Small intestine (tissue), 7 donors: ENCODE measurements around the gene CDHR4. TPM values are rescaled to one million over a fixed set of nuclear protein-coding genes. Genes with fewer than 3 reads are reported as not detected.
"Not testable (repeated sequence)": the region's sequence is repeated elsewhere in the genome, so short reads cannot be mapped to it uniquely, and the experiment has no call there.

Experiments
- DNase-seq, 2 donors: peaks; one replicate each; pipeline versions ENCODE4 v3.0.0 to v3.0.0-alpha.2; 2013
- FAIRE-seq: peaks from 2 replicates; lab custom pipeline; 2012; peaks lifted over from hg19 to GRCh38; lab: Jason Lieb, UNC
- H3K27ac ChIP-seq, 3 donors: one replicate each; pipeline ENCODE4 v1.5.1; 2013; ENCODE audit warnings: low read length in 2 of 3, mild to moderate bottlenecking in 2 of 3, control low read depth in 1 of 3, inconsistent platforms in 1 of 3, low read depth in 1 of 3, moderate library complexity in 1 of 3
- H3K27me3 ChIP-seq, 3 donors: one replicate each; pipeline ENCODE4 v1.6.1; 2013; ENCODE audit warnings: low read length in 3 of 3, inconsistent platforms in 1 of 3; ENCODE audit not compliant: control insufficient read depth in 3 of 3, insufficient read depth in 3 of 3
- H3K36me3 ChIP-seq, 3 donors: one replicate each; pipeline ENCODE4 v1.6.1; 2013; ENCODE audit warnings: low read length in 3 of 3, inconsistent platforms in 1 of 3, low read depth in 1 of 3, mild to moderate bottlenecking in 1 of 3, moderate library complexity in 1 of 3; ENCODE audit not compliant: control insufficient read depth in 3 of 3, insufficient read depth in 2 of 3
- H3K4me1 ChIP-seq, 3 donors: one replicate each; pipeline ENCODE4 v1.6.1; 2013; ENCODE audit warnings: low read length in 2 of 3, inconsistent platforms in 1 of 3, low read depth in 1 of 3, mild to moderate bottlenecking in 1 of 3, moderate library complexity in 1 of 3; ENCODE audit not compliant: control insufficient read depth in 3 of 3, insufficient read depth in 2 of 3
- H3K4me3 ChIP-seq, 3 donors: one replicate each; pipeline ENCODE4 v1.5.1; 2013; ENCODE audit warnings: low read length in 3 of 3, control low read depth in 1 of 3, inconsistent platforms in 1 of 3, low read depth in 1 of 3, mild to moderate bottlenecking in 1 of 3, moderate library complexity in 1 of 3
- H3K9me3 ChIP-seq, 2 donors: one replicate each; pipeline ENCODE4 v1.6.1; 2013; ENCODE audit warnings: low read depth in 1 of 2, low read length in 1 of 2; ENCODE audit not compliant: control insufficient read depth in 2 of 2, insufficient read depth in 1 of 2
- WGBS, 3 donors: extraction: QIAGEN DNeasy Blood & Tissue Kit; methylation state at CpG; one replicate each; pipeline ENCODE4 v1.1.7; 2013; 5-methylcytosine and 5-hydroxymethylcytosine counted together
- polyA plus RNA-seq, 4 donors: library from polyadenylated mRNA; stranded (reverse) in 3 of 4; unstranded in 1 of 4; fragments of 200-250 nt in 3 of 4; fragments of 120-200 nt in 1 of 4; gene quantifications; one replicate each; pipeline versions ENCODE4 v1.2.1 to v1.2.3, GENCODE V29; 2013
- donor health status: healthy with polysubstance abuse.
- donor health status: control.
- donor health status: control.
- donor health status: Bipolar disorder and iron deficiency.
- donor health status: healthy.

CDHR4 gene
- polyA plus RNA-seq, 4 donors, result 0.15 TPM; not detected in 3

DNA sequence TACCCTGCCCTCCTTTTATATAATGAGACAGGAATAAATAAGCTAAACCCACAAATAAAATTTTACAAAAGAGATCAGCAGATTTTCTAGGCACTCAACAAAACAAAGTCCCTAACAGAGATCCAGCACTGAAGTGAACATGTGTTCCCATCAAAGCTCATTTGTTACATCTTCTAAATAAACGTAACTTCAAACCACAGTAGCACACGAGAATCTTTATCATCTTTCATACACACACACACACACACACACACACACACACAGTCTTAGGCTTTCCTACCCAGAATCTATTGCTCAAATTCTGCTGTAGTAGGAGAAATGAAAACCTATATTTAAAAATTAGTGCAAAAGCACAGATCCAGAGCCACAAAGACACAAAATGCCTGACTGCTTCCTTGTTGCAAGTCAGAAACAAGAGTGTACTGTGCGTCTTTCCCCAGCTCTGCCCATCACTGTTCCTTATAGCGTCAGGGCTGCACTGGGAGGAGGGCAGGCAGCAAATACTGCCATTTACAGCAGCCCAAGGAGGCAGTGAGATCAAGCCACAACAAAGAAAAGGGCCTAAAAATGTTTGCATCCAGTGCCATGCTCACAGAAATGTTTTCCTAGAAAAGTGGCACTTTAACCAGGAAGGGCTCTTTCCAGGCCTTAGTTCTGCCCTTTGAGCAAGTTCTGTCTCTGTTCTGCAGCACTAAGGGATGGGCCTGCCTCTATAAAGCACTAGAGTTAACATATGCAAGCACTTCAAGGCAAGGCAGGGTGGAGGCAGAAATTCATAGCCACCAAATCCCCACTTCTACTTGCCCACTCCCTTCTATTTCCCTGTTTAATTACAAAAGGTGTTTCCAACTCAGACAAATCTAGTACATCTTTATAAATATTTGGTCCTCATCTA, 19.3 kb downstream of the CDHR4 start:
- Histone ChIP-seq H3K27ac (no peak overlapping the region), H3K27me3 (no peaks in the 10 kb centered on the region), H3K4me3 (no peak overlapping the region), H3K4me1 (peaks cover 0 to 7% (median 6%) of the 10 kb centered on the region in 3 donors), H3K36me3 (peaks cover 0 to 65% (median 2%) of the 10 kb centered on the region in 3 donors), H3K9me3 (no peaks in the 10 kb centered on the region)
- 53 to 60% (median 56%) methylated on average over 4 of the region's 4 CpGs for WGBS, 3 donors
- DNase-seq (no peak), FAIRE-seq (no peak)

DNA sequence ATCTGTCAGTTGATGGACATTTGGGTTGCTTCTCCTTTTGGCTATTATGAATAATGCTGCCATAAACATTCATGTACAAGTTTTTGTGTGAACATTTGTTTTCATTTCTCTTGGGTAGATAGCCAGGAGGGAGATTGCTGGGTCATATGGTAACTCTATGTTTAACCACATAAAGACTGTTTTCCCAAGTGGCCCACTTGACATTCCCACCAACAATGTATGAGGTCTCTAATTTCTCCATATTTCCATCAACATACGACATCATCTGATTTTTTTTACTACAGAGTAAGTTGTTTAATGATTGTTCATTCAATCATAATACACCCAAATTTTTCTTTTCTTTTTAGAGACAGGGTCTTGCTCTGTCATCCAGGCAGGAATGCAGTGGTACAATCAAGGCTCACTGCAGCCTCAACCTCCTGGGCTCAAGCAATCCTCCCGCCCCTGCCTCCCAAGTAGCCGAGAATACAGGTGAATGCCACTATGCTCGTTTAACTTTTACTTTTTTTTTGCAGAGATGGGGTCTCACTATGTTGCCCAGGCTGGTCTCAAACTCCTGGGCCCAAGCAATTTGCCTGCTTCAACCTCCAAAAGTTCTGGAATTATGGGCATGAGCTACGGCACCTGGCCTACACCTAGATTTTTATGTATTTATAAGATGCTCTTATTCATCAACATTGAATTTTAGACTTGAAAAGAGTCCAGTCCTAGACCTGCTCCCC, 20.2 kb downstream of the CDHR4 start:
- no peaks in the 10 kb centered on the region for H3K27me3 ChIP-seq
- WGBS, 3 donors, result 85 to 93% (median 89%) methylated on average over 5 of the region's 5 CpGs
- no peak overlapping the region for H3K4me3 ChIP-seq
- H3K4me1 ChIP-seq, result peaks cover 0 to 3% (median 0%) of the 10 kb centered on the region in 3 donors
- H3K36me3 ChIP-seq, result peaks cover 0 to 69% (median 2%) of the 10 kb centered on the region in 3 donors
- no peak for FAIRE-seq
- no peak overlapping the region for H3K27ac ChIP-seq
- no peaks in the 10 kb centered on the region for H3K9me3 ChIP-seq
- no peak for DNase-seq

DNA sequence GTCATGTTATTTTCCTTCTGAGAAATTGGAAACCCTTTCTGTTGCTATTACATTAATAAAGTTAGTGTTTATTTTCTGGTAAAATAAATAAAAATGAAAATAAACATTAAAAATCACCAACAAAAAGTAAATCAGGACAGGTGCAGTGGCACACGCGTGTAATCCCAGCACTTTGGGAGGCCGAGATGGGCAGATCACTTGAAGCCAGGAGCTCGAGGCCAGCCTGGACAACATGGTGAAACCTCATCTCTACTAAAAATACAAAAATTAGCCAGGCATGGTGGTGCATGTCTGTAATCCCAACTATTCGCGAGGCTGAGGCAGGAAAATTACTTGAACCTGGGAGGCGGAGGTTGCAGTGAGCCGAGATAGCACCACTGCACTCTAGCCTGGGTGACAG, 23.6 kb downstream of the CDHR4 start:
- H3K27ac ChIP-seq, H3K9me3 ChIP-seq, H3K4me3 ChIP-seq, H3K4me1 ChIP-seq, DNase-seq, H3K27me3 ChIP-seq, FAIRE-seq: not testable (repeated sequence)
- WGBS, 3 donors, result 94 to 95% (median 95%) methylated on average over 8 of the region's 8 CpGs
- H3K36me3 ChIP-seq, result peaks cover 0 to 45% (median 0%) of the 10 kb centered on the region in 3 donors

DNA sequence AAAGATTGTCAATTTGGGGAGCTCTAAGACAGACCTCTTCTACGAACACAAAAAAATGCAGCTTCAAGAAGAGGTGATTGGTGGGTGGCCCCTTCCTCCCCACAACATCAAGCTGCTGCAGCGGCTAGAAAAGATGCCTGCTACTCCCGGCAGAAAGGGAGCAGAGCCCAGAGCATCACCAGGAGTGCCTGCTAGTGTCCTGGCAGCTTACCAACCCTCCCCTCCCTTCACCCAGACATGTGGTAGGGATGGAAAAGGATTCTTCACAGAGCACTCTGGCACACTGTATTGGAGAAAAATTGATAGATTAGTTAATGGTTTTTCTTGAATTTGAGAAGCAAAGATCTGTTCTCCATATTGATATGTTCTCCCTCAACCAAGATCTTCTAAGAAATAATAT, 24.1 kb downstream of the CDHR4 start:
- no peaks in the 10 kb centered on the region for H3K9me3 ChIP-seq
- H3K27ac ChIP-seq, result no peak overlapping the region
- DNase-seq, result no peak
- 62 to 90% (median 73%) methylated on average over 3 of the region's 3 CpGs for WGBS, 3 donors
- no peaks in the 10 kb centered on the region for H3K27me3 ChIP-seq
- peaks cover 0 to 45% (median 2%) of the 10 kb centered on the region in 3 donors for H3K36me3 ChIP-seq
- no peaks in the 10 kb centered on the region for H3K4me1 ChIP-seq
- FAIRE-seq, result no peak
- no peak overlapping the region for H3K4me3 ChIP-seq

DNA sequence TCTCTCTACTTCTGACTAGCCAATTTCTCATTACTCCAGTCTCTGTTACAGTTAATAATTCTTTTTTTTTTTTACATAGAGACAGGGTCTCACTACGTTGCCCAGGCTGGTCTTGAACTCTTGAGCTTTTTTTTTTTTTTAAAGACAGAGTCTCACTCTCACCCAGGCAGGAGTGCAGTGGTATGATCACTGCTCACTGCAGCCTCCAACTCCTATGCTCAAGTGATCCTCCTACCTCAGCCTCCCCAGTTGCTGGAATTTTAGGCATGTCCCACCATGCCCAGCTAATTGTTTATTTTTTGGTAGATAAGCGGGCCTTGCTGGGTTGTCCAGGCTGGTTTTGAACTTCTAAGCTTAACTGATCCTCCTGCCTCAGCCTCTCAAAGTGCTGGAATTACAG, 27.0 kb downstream of the CDHR4 start:
- Histone ChIP-seq H3K9me3 (no peaks in the 10 kb centered on the region), H3K36me3 (peaks cover 0 to 36% (median 2%) of the 10 kb centered on the region in 3 donors), H3K4me3 (no peak overlapping the region), H3K27ac (no peak overlapping the region), H3K4me1 (peaks cover 0 to 6% (median 0%) of the 10 kb centered on the region in 3 donors), H3K27me3 (no peaks in the 10 kb centered on the region)
- no peak for DNase-seq
- 92 to 100% (median 95%) methylated on average over 2 of the region's 2 CpGs for WGBS, 3 donors
- no peak for FAIRE-seq

DNA sequence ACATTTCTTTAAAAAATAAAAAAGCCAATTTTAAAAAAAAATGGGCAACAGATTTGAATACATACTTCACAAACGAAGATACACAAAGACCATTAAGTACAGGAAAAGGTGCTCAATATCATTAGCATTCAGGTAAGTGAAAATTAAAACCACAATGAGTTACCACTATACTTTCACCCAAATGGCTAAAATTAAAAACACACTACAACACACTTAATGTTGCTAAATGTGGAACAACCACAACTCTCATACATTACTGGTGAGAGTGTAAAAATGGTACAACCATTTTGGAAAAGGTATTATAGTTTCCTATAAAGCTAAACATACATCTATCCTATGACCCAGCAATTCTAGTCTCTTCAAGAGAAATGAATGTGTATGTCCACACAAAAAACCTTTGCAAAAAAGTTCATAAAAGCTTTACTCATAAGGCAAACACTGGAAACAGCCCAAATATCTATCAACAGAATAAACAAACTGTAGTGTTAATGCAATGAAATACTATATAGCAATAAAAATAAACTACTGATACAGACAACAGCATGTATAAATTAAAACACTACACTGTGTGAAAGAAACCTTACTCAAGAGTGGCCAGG, 28.2 kb downstream of the CDHR4 start:
- Histone ChIP-seq H3K4me1 (peaks cover 0 to 6% (median 0%) of the 10 kb centered on the region in 3 donors), H3K4me3 (no peak overlapping the region), H3K9me3 (no peaks in the 10 kb centered on the region), H3K36me3 (peaks cover 0 to 32% (median 2%) of the 10 kb centered on the region in 3 donors), H3K27ac (no peak overlapping the region), H3K27me3 (no peaks in the 10 kb centered on the region)
- FAIRE-seq (no peak), DNase-seq (no peak)
- 58 to 76% (median 62%) methylated on average over 1 of the region's 1 CpG for WGBS, 3 donors

DNA sequence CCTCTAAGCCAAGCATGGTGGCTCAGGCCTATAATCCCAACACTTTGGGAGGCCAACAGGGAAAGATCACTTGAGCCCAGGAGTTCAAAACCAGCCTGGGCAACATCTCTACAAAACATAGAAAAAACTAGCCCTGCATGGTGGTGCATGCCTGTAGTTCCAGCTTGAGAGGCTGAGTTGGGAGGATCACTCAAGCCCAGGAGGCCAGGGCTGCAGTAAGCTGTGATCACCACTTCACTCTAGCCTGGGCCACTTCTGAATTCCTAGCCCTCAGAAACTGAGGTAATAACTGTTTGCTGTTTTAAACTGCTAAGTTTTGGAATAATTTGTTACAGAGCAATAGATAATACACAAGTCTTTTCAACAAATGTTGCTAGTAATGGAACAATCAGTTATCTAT, 29.7 kb downstream of the CDHR4 start:
- peaks cover 0 to 6% (median 0%) of the 10 kb centered on the region in 3 donors for H3K4me1 ChIP-seq
- H3K9me3 ChIP-seq, result peaks cover 0 to 4% of the 10 kb centered on the region in 2 donors
- DNase-seq, result no peak
- H3K27me3 ChIP-seq, result no peaks in the 10 kb centered on the region
- no peak for FAIRE-seq
- H3K4me3 ChIP-seq, result no peak overlapping the region
- H3K27ac ChIP-seq, result no peak overlapping the region
- peaks cover 0 to 33% (median 2%) of the 10 kb centered on the region in 3 donors for H3K36me3 ChIP-seq

DNA sequence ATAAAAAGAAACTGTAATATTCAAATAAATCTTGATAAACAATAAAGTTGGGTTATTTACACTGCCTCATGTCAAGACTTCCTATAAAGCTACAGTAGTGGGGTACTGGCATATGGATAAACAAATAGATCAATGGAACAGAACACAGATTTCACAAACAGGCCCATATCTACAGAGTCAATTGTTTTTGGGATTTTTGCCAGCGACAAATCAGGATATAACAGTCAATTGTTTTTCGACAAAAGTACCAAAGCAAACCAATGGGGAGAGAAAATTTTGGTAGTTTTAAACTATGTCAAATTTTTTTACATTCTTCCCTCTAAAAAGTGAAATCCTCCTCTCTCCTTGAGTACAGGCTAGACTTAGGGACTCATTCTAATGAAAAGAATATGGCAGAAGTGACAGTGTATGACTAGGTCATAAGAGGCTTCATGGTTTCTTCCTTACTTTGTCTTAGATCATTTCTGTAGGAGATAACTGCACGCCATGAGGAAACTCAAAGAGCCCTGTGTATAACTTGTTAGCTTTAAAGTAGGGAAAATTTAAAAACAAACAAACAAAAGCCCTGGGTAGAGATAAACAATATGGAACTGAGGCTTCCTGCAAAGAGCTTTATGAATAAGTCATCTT, 30.3 kb downstream of the CDHR4 start:
- WGBS, 3 donors, result 88 to 92% (median 92%) methylated on average over 3 of the region's 3 CpGs
- Histone ChIP-seq H3K9me3 (peaks cover 0 to 4% of the 10 kb centered on the region in 2 donors), H3K4me1 (peaks cover 0 to 6% (median 0%) of the 10 kb centered on the region in 3 donors), H3K27me3 (no peaks in the 10 kb centered on the region), H3K4me3 (no peak overlapping the region), H3K36me3 (peaks cover 0 to 36% (median 4%) of the 10 kb centered on the region in 3 donors), H3K27ac (no peak overlapping the region)
- DNase-seq (no peak), FAIRE-seq (no peak)
